HepG2 (cell line): ENCODE data around the gene EVA1A. TPM values are rescaled to one million over a fixed set of nuclear protein-coding genes. Genes with fewer than 3 reads are reported as not detected.

Experiments
- HHEX ChIP-seq: IDR thresholded peaks from 2 replicates; pipeline ENCODE4 v1.6.1; 2016; ENCODE audit warnings: control low read depth
- HNF1A ChIP-seq, 2 experiments: sonication (generic) in 1 of 2; formaldehyde crosslinking in 1 of 2; IDR thresholded peaks; 2 replicates each; pipeline versions ENCODE4 v1.4.0 to v1.6.1; 2016 to 2020; ENCODE audit warnings: borderline replicate concordance in 1 of 2, low read depth in 1 of 2, mild to moderate bottlenecking in 1 of 2, missing genetic modification reagents in 1 of 2
- HNRNPL ChIP-seq: fragments of 200-400 bp; formaldehyde crosslinking; IDR thresholded peaks from 2 replicates; pipeline ENCODE4 v1.6.1; 2017; ENCODE audit warnings: mild to moderate bottlenecking, low read depth, low read length
- HOXA9 ChIP-seq: sonication (generic); formaldehyde crosslinking; IDR thresholded peaks from 2 replicates; pipeline ENCODE4 v1.8.1; 2022; ENCODE audit warnings: missing genetic modification reagents, mild to moderate bottlenecking, moderate library complexity, borderline replicate concordance
- JUN ChIP-seq: sonication (generic); formaldehyde crosslinking; IDR thresholded peaks from 2 replicates; pipeline ENCODE4 v1.4.0; 2020; ENCODE audit warnings: mild to moderate bottlenecking, missing genetic modification reagents
- MEIS2 ChIP-seq: sonication (generic); formaldehyde crosslinking; IDR thresholded peaks from 2 replicates; pipeline ENCODE4 v1.9.0; 2021; ENCODE audit warnings: mild to moderate bottlenecking, missing genetic modification reagents
- MXI1 ChIP-seq: IDR thresholded peaks from 3 replicates; pipeline ENCODE4 v1.6.1; 2012; ENCODE audit warnings: low read depth, low read length, inconsistent platforms, borderline replicate concordance
- NCOA2 ChIP-seq: sonication (generic); formaldehyde crosslinking; IDR thresholded peaks from 2 replicates; pipeline ENCODE4 v1.8.0; 2022; ENCODE audit warnings: inconsistent platforms
- NR3C1 ChIP-seq: sonication (generic); formaldehyde crosslinking; IDR thresholded peaks from 2 replicates; pipeline ENCODE4 v1.4.0; 2020; ENCODE audit warnings: missing genetic modification reagents
- ONECUT2 ChIP-seq: sonication (generic); formaldehyde crosslinking; IDR thresholded peaks from 2 replicates; pipeline ENCODE4 v1.4.0; 2020; ENCODE audit warnings: missing genetic modification reagents
- PAXIP1 ChIP-seq: sonication (generic); formaldehyde crosslinking; conservative IDR thresholded peaks from 2 replicates; pipeline ENCODE4 v1.4.0; 2020; ENCODE audit warnings: mild to moderate bottlenecking, missing genetic modification reagents, moderate library complexity
- RFX1 ChIP-seq: fragments of 450-650 bp; IDR thresholded peaks from 2 replicates; pipeline ENCODE4 v1.6.1; 2017
- SNAPC2 ChIP-seq: sonication (generic); formaldehyde crosslinking; IDR thresholded peaks from 2 replicates; pipeline ENCODE4 v1.8.1; 2022; ENCODE audit warnings: mild to moderate bottlenecking, missing genetic modification reagents
- YEATS4 ChIP-seq: sonication (generic); formaldehyde crosslinking; IDR thresholded peaks from 2 replicates; pipeline ENCODE4 v1.4.0; 2020; ENCODE audit warnings: missing genetic modification reagents, borderline replicate concordance
- ZNF12 ChIP-seq: sonication (generic); formaldehyde crosslinking; IDR thresholded peaks from 2 replicates; pipeline ENCODE4 v1.5.0; 2020; ENCODE audit warnings: missing genetic modification reagents
- ZNF547 ChIP-seq: sonication (generic); formaldehyde crosslinking; IDR thresholded peaks from 2 replicates; pipeline ENCODE4 v1.5.1; 2020; ENCODE audit warnings: mild to moderate bottlenecking, missing genetic modification reagents
- ZNF773 ChIP-seq: sonication (generic); formaldehyde crosslinking; IDR thresholded peaks from 2 replicates; pipeline ENCODE4 v1.4.0; 2020; ENCODE audit warnings: missing genetic modification reagents, borderline replicate concordance
- polyA plus RNA-seq, 8 experiments: library from polyadenylated mRNA; depleted of rRNA in 3 of 8; stranded (reverse) in 7 of 8; unstranded in 1 of 8; fragments of >200 nt; fragmentation: Illumina TruSeq in 4 of 8; extraction: Trizol in 4 of 8; gene quantifications; 2 replicates each; pipeline versions ENCODE4 v1.2.1 to v1.2.3, GENCODE V29; 2011 to 2016; ENCODE audit warnings: low read depth in 4 of 8, missing spikeins in 1 of 8, mixed read lengths in 1 of 8; ENCODE audit not compliant: insufficient read depth in 1 of 8
- total RNA-seq, 5 experiments: library from RNA; depleted of rRNA; stranded (reverse); fragments of >200 nt; fragmentation: Illumina TruSeq; extraction: Trizol; gene quantifications; 2 replicates each; pipeline ENCODE4 v1.2.3, GENCODE V29; 2016; ENCODE audit warnings: low read depth in 1 of 5
- TF ChIP-seq, protein P1 (sequence below): sonication (generic); formaldehyde crosslinking; IDR thresholded peaks from 2 replicates; pipeline ENCODE4 v1.8.1; 2022; ENCODE audit warnings: mild to moderate bottlenecking, missing genetic modification reagents
- TF ChIP-seq, protein P2 (sequence below): IDR thresholded peaks from 2 replicates; pipeline ENCODE4 v1.6.1; 2016; ENCODE audit warnings: missing genetic modification reagents, missing compliant biosample characterization

Gene EVA1A
- total and polyA plus RNA-seq, 2 of the 13 experiments (the other 11 are each of a cell fraction or from before 2014, with no cell fraction given), result 57.5 to 57.8 TPM

DNA sequence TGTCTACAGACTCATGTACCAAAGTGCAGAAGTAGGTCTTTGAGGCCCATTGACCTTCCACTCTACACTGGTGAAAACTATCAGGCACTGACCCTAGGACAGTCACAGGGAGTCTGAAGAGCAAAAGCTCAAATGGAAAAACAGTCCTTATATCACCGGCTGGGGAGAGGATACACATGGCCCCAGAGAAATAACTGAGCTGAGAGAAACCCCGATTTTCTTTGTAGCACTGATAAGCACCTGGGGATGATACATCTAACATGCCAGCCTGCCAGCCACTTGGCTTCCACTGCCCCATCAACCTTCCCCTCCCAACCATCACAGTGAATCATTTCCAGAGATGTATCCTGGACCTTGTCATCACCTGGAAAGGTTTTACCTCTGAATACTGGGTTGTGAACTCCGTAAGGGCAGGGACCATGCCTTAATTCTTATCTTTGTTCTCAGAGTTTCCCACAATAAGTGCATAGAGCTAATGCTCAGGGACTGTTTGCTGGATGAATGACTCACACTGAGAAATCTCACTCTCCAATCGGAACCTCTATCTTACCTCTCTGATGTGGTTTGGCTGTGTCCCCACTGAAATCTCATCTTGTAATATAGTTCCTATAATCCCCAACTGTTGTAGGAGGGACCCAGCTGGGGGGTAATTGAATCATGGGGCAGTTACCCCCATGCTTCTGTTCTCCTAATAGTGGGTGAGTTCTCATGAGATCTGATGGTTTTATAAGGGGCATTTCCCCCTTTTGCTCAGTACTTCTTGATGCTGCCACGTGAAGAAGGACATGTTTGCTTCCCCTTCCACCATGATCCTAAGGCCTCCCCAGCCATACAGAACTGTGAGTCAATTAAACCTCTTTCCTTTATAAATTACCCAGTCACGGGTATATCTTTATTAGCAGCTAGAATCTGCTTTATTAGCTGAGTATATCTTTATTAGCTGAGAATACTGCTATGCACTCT is 37.1 kb downstream of the EVA1A start (continued):
- TF ChIP-seq HNF1A (IDR thresholded peaks at IDR 0.05; ENCODE audit: low read depth), result peak; percentile 80
- peak; percentile 90 for TF ChIP-seq HNF1A (CRISPR knock-in tag; IDR thresholded peaks at IDR 0.05; ENCODE audit: borderline replicate concordance)
- TF ChIP-seq PAXIP1, result peak; percentile 77
- TF ChIP-seq MEIS2 (CRISPR knock-in tag), result no peak; the same call in 1 of the 2 replicates
- peak; percentile 32; the same call in 1 of the 2 replicates for TF ChIP-seq HOXA9
- peak; percentile 52 for TF ChIP-seq HHEX (CRISPR knock-in tag)
- no peak for TF ChIP-seq RFX1
- no peak for TF ChIP-seq NR3C1 (CRISPR knock-in tag)
- peak; percentile 94 for TF ChIP-seq JUN (CRISPR knock-in tag)
- TF ChIP-seq ZNF547, result no peak
- no peak for TF ChIP-seq ZNF773
- TF ChIP-seq NCOA2 (CRISPR knock-in tag), result peak; percentile 98
- TF ChIP-seq MXI1, result peak; percentile 41; the same call in 1 of the 3 replicates
- TF ChIP-seq ZNF12 (CRISPR knock-in tag), result peak; percentile 57; the same call in 1 of the 2 replicates
- 0 out of 2 replicates have a peak, but pooled peaks have one; percentile 14 for TF ChIP-seq ONECUT2 (CRISPR knock-in tag)
- peak; percentile 43; the same call in 1 of the 2 replicates for TF ChIP-seq YEATS4 (CRISPR knock-in tag)
- no peak; the same call in none of the 2 replicates for TF ChIP-seq HNRNPL
- TF ChIP-seq SNAPC2 (CRISPR knock-in tag), result no peak; the same call in 1 of the 2 replicates
- TF ChIP-seq, protein P1, sequence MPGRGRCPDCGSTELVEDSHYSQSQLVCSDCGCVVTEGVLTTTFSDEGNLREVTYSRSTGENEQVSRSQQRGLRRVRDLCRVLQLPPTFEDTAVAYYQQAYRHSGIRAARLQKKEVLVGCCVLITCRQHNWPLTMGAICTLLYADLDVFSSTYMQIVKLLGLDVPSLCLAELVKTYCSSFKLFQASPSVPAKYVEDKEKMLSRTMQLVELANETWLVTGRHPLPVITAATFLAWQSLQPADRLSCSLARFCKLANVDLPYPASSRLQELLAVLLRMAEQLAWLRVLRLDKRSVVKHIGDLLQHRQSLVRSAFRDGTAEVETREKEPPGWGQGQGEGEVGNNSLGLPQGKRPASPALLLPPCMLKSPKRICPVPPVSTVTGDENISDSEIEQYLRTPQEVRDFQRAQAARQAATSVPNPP (CRISPR knock-in tag), result 0 out of 2 replicates have a peak, but pooled peaks have one; percentile 27
- TF ChIP-seq, protein P2, sequence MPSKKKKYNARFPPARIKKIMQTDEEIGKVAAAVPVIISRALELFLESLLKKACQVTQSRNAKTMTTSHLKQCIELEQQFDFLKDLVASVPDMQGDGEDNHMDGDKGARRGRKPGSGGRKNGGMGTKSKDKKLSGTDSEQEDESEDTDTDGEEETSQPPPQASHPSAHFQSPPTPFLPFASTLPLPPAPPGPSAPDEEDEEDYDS (CRISPR knock-in tag), result peak; percentile 71
